ENCODE measurements around the gene RBCK1. TPM values are rescaled to one million over a fixed set of nuclear protein-coding genes. Genes with fewer than 3 reads are reported as not detected.

RBCK1 gene
- total and polyA plus RNA-seq, 2 of the 4 experiments (the other 2 are of a cell fraction): 29.9 to 84.2 TPM

DNA sequence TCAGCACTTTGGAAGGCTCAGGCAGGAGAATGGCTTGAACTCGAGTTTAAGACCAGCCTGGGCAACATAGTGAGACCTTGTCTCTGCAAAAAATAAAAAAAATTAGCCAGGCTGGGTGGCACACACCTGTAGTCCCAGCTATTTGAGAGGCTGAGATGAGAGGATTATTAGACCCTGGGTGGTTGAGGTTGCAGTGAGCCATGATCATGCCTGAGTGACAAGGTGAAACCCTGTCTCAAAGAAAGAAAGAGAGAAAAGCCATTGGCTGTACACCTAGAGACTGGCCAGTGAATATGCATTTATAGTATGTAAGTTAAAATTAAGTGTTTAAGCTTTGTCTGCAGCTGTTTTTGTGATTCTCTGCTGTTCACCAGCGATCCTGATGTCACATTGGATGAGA is 6.1 kb downstream of the RBCK1 start:
- Histone ChIP-seq H2BK20ac (ENCODE audit: low read depth, low read length) (no peak overlapping the region), H3K4me1 (ENCODE audit: control insufficient read depth, insufficient read depth, low read length) (peaks cover 11% of the 10 kb centered on the region), H3K27me3 (ENCODE audit: control insufficient read depth, insufficient read depth, low read length) (no peaks in the 10 kb centered on the region), H3K79me1 (ENCODE audit: low read depth in 1 of 2, low read length in 2 of 2) (peaks cover 26 to 61% of the 10 kb centered on the region in 2 experiments), H2AK5ac (ENCODE audit: low read depth, low read length) (no peak overlapping the region), H3K14ac (replicated peaks; ENCODE audit: low read depth, low read length) (no peak overlapping the region), H2BK15ac (ENCODE audit: low read depth, low read length) (no peak overlapping the region), H2BK120ac (ENCODE audit: low read depth, low read length) (no peak overlapping the region), H3K56ac (ENCODE audit: extremely low read depth, insufficient read depth, low read length) (no peak overlapping the region), H3K4me3 (ENCODE audit: insufficient read depth, low read depth, low read length) (no peak overlapping the region), H3K4me2 (ENCODE audit: low read depth, low read length) (no peak overlapping the region), H4K91ac (ENCODE audit: insufficient read depth, low read depth, low read length) (no peak overlapping the region), H4K20me1 (ENCODE audit: insufficient read depth, low read length) (peaks cover 19% of the 10 kb centered on the region; the same call in 1 of the 2 replicates), H4K8ac (ENCODE audit: low read depth in 2 of 2, low read length in 2 of 2) (no peak overlapping the region), H3K18ac (ENCODE audit: low read depth, low read length) (no peak overlapping the region), H3K4ac (ENCODE audit: low read depth, low read length) (no peak overlapping the region), H3K9ac (ENCODE audit: low read depth, low read length) (no peak overlapping the region), H3K27ac (ENCODE audit: insufficient read depth, low read length) (no peak overlapping the region), H3K23ac (ENCODE audit: low read depth, low read length) (no peak overlapping the region), H3K36me3 (ENCODE audit: control insufficient read depth, insufficient read depth, low read length) (peaks cover 28% of the 10 kb centered on the region), H3K9me1 (ENCODE audit: insufficient read depth, low read length) (peaks cover 11% of the 10 kb centered on the region; the same call in 1 of the 2 replicates), H2AK9ac (replicated peaks; ENCODE audit: low read depth, low read length, poor library complexity) (no peak overlapping the region), H2AFZ (replicated peaks; ENCODE audit: low read length, poor library complexity) (no peak overlapping the region), H3K9me3 (ENCODE audit: control insufficient read depth, insufficient read depth, low read length) (no peaks in the 10 kb centered on the region), H4K5ac (ENCODE audit: low read depth, low read length) (no peak overlapping the region), H2BK5ac (ENCODE audit: low read depth, low read length, poor library complexity, severe bottlenecking) (no peak overlapping the region)
- no TSS peak for BruUV-seq (replicated peaks)
- dilution Hi-C loops (cut with HindIII; ENCODE audit: low sequenced_read_pairs, unreplicated experiment): no loop called here
- ChIA-PET CTCF (interaction anchor here (0.9 kb wide), 1 partner anchor 23 kb away, joined by 3 read pairs; no protein-coding TSS in a partner anchor), POLR2A (ENCODE audit: unreplicated experiment) (no interaction called here)
- intact Hi-C loops (cut with micrococcal nuclease): no loop called here
- DNase-seq: no peak
- in situ Hi-C loops (cut with MboI; ENCODE audit: low sequenced_read_pairs): no loop called here
- no peak for ATAC-seq (ENCODE audit: low read depth)
- WGBS, 2 experiments (ENCODE audit: extremely low coverage in 2 of 2, insufficient read length in 1 of 2): 100% methylated on average over 1 of the region's 2 CpGs; no CpG with 5 or more reads in 1 of the 2 experiments
- TF ChIP-seq POLR2A (IDR thresholded peaks at IDR 0.05; ENCODE audit: low read depth, low read length) (no peak), CHD1 (IDR thresholded peaks at IDR 0.05; ENCODE audit: low read depth, low read length) (no peak), BHLHE40 (IDR thresholded peaks at IDR 0.05; ENCODE audit: low read depth, low read length) (no peak), NFE2L2 (IDR thresholded peaks at IDR 0.05; ENCODE audit: low read depth, low read length) (no peak), FOS (IDR thresholded peaks at IDR 0.05; ENCODE audit: low read depth, low read length) (no peak), MXI1 (IDR thresholded peaks at IDR 0.05; ENCODE audit: borderline replicate concordance, low read depth, low read length) (no peak), SMC3 (IDR thresholded peaks at IDR 0.05; ENCODE audit: low read depth, low read length) (no peak), MAFK (IDR thresholded peaks at IDR 0.05; ENCODE audit: low read depth, low read length) (no peak), RCOR1 (IDR thresholded peaks at IDR 0.05; ENCODE audit: insufficient replicate concordance, low read length) (no peak), MAZ (IDR thresholded peaks at IDR 0.05; ENCODE audit: borderline replicate concordance, low read depth, low read length) (no peak)
- TF ChIP-seq, protein P1, sequence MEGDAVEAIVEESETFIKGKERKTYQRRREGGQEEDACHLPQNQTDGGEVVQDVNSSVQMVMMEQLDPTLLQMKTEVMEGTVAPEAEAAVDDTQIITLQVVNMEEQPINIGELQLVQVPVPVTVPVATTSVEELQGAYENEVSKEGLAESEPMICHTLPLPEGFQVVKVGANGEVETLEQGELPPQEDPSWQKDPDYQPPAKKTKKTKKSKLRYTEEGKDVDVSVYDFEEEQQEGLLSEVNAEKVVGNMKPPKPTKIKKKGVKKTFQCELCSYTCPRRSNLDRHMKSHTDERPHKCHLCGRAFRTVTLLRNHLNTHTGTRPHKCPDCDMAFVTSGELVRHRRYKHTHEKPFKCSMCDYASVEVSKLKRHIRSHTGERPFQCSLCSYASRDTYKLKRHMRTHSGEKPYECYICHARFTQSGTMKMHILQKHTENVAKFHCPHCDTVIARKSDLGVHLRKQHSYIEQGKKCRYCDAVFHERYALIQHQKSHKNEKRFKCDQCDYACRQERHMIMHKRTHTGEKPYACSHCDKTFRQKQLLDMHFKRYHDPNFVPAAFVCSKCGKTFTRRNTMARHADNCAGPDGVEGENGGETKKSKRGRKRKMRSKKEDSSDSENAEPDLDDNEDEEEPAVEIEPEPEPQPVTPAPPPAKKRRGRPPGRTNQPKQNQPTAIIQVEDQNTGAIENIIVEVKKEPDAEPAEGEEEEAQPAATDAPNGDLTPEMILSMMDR (conservative IDR thresholded peaks at IDR 0.05; ENCODE audit: low read depth, low read length): no peak

All from IMR-90 (cell line).